ENCODE measurements around the gene JADE3.

GRCh38 chrX:46989548-46989947 is 77.3 kb downstream of the JADE3 start:
- TF ChIP-seq CTCF (IDR thresholded peaks at IDR 0.05), result no peak
- no peak for TF ChIP-seq ZFX (IDR thresholded peaks at IDR 0.05; ENCODE audit: borderline replicate concordance)

Data from 22Rv1 (cell line).